ENCODE measurements around the gene EVX2. TPM values are rescaled to one million over a fixed set of nuclear protein-coding genes. Genes with fewer than 3 reads are reported as not detected.

The EVX2 gene
- total RNA-seq: not detected

GRCh38 chr2:176083796-176084261, at the start of gene EVX2:
Gene EVX2 (minus strand): TSS chr2:176083962. CDS start chr2:176083776, 186 bp downstream.
- no peak for DNase-seq (ENCODE audit: low read depth in 2 of 3, low spot score in 2 of 3)

DNA sequence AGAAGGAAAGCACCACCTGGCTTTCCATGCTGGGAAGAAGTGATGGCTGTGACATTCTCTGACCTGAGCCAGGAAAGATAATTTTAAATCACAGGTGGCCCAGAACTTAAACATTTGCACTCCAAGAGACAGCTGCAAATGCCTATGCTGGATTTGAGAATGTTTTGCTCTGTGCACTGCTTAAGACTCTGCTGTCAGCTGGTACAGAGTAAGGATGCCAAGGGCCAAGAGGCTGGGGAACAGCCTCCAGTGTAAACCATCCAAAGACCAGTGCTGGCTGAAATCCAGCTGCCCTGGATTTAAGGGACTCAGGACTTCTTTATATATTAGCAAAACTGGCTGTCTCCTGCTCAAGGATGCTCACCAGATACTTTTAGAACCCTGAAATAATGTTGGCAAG, 49.6 kb upstream of the EVX2 start:
- no peak for DNase-seq (ENCODE audit: low read depth in 2 of 3, low spot score in 2 of 3)

DNA sequence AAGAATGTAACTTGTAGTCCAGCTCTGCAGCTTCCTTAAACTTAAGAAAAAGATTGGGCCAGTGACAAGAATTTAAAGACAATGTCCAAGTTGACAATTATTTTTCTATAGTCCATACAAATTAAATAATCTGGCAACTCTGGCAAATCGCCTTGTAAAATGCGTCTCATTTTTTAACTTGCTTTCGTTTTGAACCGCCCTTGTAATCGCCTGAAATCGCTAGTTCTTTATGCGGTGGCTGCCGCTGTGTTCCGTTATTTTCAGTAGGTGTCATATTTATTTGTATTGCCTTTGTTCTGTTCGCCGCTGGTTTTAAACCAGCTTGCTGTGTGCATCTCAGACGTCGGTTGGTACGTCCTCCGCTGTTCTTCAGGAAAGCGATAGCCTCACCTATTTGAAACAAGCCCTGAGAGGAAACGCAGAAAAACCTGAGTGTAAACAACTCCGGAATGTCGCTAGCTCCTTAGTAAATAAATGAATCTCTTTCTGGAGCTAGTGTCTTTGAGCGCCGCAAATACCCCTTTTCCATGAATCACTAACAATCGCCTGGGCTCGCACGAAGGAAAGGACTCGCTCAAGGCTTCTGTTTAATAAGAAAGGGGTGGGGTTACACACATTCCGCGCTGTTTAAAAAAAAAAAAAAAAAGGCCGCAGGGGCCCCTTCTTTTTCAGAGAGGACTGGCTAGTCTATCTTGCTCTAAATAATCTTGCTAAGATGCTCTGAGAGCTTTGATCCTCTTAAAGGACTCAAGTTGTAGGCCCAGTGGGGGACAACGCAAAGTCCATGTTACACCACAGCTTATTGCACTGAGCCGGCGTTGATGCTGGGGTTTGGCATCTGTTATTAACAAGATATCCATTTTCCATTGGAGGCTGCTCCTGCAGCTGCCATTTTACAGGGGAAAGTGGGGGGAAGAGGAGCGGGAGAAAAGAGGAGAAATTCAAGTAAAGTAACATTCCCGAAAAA, 48.7 kb upstream of the EVX2 start:
- peak in 2 of 3 donors; percentile 62 to 65 for DNase-seq (ENCODE audit: low read depth in 2 of 3, low spot score in 2 of 3)

DNA sequence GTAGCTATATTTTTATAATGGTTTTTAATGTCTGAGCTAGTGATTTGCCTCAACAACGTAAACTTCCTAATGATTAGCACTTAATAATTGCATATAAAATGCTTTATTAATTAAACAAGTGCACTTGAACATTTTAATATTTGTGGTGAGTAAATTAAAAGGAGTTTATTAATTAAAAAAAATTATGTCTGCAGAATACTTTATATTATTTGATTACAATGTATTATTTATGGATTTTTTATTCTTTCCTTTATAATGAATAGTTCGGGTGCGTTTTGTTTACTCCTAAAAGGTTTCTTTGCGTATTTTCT, 48.0 kb upstream of the EVX2 start:
- no peak for DNase-seq (ENCODE audit: low read depth in 2 of 3, low spot score in 2 of 3)

GRCh38 chr2:176130957-176131847, 47.4 kb upstream of the EVX2 start:
- DNase-seq (ENCODE audit: low read depth in 2 of 3, low spot score in 2 of 3): no peak

DNA sequence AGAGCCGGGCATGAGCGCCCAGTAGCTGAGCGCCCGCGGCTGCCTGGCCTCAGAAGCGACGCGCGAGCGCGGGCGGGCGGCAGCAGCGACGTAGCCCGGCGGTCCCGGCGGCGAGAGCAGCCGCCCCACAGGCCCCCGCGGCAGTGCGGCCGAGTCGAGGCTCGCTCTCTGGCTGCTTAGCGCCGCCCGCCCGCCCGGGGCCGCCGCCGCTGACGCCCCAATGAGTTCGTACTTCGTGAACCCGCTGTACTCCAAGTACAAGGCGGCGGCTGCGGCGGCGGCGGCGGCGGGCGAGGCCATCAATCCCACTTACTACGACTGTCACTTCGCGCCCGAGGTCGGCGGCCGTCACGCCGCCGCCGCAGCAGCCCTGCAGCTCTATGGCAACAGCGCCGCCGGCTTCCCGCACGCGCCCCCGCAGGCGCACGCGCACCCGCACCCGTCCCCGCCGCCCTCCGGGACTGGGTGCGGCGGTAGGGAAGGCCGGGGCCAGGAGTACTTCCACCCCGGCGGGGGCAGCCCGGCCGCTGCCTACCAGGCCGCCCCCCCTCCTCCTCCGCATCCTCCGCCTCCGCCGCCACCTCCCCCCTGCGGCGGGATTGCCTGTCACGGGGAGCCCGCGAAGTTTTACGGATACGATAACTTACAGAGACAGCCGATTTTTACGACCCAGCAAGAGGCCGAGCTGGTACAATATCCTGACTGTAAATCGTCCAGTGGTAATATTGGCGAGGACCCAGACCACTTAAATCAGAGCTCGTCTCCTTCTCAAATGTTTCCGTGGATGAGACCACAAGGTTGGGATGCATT, 46.6 kb upstream of the EVX2 start:
- no peak for DNase-seq (ENCODE audit: low read depth in 2 of 3, low spot score in 2 of 3)

- no peak for DNase-seq (ENCODE audit: low read depth in 2 of 3, low spot score in 2 of 3)
Measured at GRCh38 chr2:176129813-176130146, 46.0 kb upstream of the EVX2 start.

DNA sequence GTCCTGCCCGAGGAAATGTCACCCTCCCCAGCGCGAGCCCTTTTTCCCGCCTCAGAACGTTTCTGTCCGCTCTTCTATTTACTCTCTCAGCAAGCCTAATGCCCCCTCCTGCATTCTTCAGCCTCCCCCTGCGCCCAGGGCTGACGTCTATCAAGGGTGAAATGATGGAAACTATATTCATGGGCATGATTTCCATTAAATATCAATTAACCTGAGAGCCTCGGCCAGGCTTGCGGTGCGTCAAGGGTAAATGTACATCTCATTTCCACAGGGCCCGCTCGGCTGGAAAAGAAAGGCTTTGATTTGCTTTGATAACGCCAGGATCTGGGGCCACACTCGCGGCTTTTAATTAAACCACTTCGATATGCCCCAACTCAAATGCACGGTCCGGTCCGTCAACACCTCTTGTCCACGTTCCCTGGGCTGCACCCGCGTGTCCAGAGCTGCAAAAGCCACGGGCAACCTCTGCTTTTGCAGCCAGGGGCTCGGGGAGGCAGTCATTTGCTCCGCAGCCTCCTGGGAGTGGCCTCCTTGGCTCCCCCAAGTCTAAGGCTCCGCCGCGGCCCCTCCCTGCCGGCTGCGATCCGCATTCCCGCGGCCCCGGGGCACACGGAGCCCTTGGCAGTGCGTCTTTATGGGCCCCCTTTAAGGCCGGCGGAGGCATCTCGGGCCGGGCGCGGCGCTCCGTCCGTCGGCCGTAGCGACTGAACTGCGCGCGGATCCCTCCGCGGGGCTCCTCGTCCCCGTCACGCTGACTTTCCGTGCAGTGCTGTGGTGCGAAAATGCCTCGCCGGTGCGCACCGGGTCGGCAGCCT, 45.4 kb upstream of the EVX2 start, which contains the start of gene HOXD8:
Gene HOXD8 (plus strand): TSS at position 724 of the 815 bp plus-strand sequence. CDS start 662 bp downstream, outside the sequence.
- no peak for DNase-seq (ENCODE audit: low read depth in 2 of 3, low spot score in 2 of 3)

DNA sequence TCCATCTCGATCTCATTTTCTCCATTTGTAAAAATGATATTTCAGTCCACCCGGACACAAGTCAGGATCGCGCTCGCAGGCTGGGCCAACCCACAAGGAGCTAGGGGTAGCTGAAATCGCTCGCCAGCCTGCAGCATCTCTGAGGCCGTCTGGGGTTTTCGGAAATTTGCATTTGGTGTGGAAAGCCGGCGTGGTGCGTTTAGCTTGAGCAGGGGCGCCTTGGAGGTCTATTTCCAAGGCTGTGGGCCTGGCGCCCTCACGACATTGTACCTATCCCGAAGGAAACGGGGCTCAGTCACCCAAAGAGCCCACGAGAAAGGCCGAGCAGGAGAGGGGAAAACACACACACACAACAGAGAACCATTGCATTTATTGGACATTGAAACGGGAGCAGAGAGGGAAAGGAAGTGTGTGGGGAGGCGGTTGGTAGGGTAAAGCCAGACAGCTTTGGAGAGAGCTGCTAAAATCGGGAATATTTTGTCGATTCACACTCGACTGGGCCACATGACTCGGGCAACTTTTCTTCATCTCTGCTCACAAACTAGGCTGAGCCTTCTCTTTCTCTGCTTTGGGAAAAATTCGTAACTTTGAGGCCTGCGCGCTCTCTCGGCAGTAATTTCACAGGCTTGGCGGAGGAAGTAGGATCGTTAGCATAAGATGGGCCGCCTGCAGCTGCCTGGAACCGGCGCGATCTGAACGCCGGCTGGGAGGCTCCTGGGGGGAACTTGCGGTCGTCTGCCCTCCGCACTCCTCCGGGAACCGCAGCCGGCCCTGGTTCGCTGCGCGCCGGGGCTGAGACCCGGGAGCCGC, 44.6 kb upstream of the EVX2 start:
- DNase-seq (ENCODE audit: low read depth in 2 of 3, low spot score in 2 of 3): no peak

DNA sequence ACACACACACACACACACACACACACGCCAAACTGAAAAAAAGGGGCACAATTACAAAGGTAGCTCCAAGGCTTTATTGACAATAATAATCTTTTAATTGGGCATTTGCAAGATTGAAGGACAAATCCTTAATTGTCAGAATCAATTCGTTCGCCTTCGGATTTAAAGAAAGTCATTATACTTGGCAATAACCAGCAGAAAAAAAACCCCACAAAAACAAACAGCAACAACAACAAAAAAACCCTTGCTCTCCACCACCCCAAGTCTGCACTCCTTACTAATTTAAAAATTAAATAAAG, 44.0 kb upstream of the EVX2 start:
- DNase-seq (ENCODE audit: low read depth in 2 of 3, low spot score in 2 of 3): no peak

GRCh38 chr2:176126929-176127773, 43.4 kb upstream of the EVX2 start:
- DNase-seq (ENCODE audit: low read depth in 2 of 3, low spot score in 2 of 3): peak; percentile 61 to 80 (median 71)

- no peak for DNase-seq (ENCODE audit: low read depth in 2 of 3, low spot score in 2 of 3)
Measured at GRCh38 chr2:176125772-176126054, 42.0 kb upstream of the EVX2 start.

GRCh38 chr2:176124947-176125771, 41.4 kb upstream of the EVX2 start:
- no peak for DNase-seq (ENCODE audit: low read depth in 2 of 3, low spot score in 2 of 3)

DNA sequence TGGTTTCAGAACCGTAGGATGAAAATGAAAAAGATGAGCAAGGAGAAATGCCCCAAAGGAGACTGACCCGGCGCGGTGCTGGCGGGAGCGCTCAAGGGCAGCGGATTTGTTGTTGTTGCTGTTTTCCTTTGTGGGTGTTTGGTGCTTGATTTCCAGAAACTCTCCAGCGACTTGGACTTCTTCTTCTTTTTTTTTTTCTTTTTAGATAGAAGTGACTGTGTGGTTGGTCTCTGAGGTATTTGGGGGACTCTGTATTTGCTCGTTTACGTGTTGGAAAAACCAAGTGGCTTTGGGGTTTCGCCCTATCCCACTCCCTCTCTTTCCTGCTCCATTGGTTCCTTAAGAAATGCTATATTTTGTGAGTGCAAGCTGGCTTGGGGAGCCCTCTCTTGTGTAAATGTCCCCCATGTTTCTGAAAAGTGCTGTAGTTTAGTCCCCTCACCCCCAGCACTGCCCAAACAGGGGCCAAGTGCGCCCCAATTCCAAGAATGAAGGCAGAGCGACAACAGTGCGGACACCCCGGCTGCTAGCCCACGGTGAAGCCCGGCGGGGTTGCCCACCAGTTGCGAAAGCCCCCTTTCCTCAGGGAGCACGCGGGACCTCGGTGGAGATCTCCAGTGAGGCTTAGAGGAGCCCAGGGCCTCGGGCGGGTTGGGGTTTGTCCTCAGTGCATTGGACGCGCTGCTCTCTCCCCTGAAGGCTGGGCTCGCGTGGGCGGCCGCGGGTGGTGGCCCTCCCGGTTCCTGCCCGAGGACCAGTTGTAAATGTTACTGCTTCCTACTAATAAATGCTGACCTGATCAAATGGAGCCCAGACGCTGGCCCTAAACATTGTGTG, 40.6 kb upstream of the EVX2 start:
- no peak for DNase-seq (ENCODE audit: low read depth in 2 of 3, low spot score in 2 of 3)

DNA sequence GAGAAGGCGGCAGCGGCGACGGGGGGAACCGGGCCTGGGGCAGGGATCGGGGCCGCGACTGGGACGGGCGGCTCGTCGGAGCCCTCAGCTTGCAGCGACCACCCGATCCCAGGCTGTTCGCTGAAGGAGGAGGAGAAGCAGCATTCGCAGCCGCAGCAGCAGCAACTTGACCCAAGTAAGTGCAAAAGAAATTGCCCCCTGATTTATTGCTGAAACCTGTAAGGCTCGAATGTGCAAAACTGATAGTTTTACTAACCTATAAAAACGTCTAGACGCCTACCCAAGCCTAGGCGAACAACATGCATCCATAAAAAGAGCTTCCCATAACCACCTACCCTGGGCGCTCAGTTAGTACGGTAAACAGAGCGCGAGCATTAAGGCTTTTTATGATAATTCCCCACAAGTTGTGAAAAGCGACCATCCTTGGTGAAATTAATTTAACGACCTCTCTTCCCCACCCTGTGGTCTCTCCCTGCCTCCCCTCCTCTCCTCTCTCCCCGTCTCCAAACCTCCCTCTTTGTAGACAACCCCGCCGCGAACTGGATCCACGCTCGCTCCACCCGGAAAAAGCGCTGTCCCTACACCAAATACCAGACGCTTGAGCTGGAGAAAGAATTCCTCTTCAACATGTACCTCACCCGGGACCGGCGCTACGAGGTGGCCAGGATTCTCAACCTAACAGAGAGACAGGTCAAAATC, 39.8 kb upstream of the EVX2 start:
- DNase-seq (ENCODE audit: low read depth in 2 of 3, low spot score in 2 of 3): no peak

Measured in hematopoietic multipotent progenitor cell (in vitro differentiated cells).